Measurements from ENCODE around the gene SPSB1.

Gene SPSB1

GRCh38 chr1:9319789-9320519 is 27.3 kb downstream of the SPSB1 start:
- no peak for DNase-seq (ENCODE audit: low read depth)

- DNase-seq (ENCODE audit: low read depth) = no peak
These were observed 28.1 kb downstream of the SPSB1 start for GRCh38 chr1:9320520-9321479.

- DNase-seq (ENCODE audit: low read depth) = no peak
These were observed 28.8 kb downstream of the SPSB1 start for GRCh38 chr1:9321480-9321849.

- no peak for DNase-seq (ENCODE audit: low read depth)
These were observed 29.4 kb downstream of the SPSB1 start for GRCh38 chr1:9321986-9322660.

GRCh38 chr1:9322661-9323244 is 30.1 kb downstream of the SPSB1 start:
- DNase-seq (ENCODE audit: low read depth) = no peak

GRCh38 chr1:9324246-9325096 is 31.8 kb downstream of the SPSB1 start:
- DNase-seq (ENCODE audit: low read depth) = no peak

- no peak for DNase-seq (ENCODE audit: low read depth)
These were observed 33.9 kb downstream of the SPSB1 start for GRCh38 chr1:9326596-9326995.

- no peak for DNase-seq (ENCODE audit: low read depth)
These were observed 35.5 kb downstream of the SPSB1 start for GRCh38 chr1:9328201-9328600.

GRCh38 chr1:9328715-9329114 is 36.0 kb downstream of the SPSB1 start:
- no peak for DNase-seq (ENCODE audit: low read depth)

- DNase-seq (ENCODE audit: low read depth) = no peak
These were observed 38.3 kb downstream of the SPSB1 start for GRCh38 chr1:9331016-9331415.

- no peak for DNase-seq (ENCODE audit: low read depth)
These were observed 39.1 kb downstream of the SPSB1 start for GRCh38 chr1:9331558-9332346.

GRCh38 chr1:9332513-9333143 is 39.9 kb downstream of the SPSB1 start:
- no peak for DNase-seq (ENCODE audit: low read depth)

GRCh38 chr1:9338397-9339246 is 45.9 kb downstream of the SPSB1 start:
- no peak for DNase-seq (ENCODE audit: low read depth)

GRCh38 chr1:9340172-9340854 is 47.6 kb downstream of the SPSB1 start:
- no peak for DNase-seq (ENCODE audit: low read depth)

GRCh38 chr1:9340864-9341263 is 48.2 kb downstream of the SPSB1 start:
- no peak for DNase-seq (ENCODE audit: low read depth)

- no peak for DNase-seq (ENCODE audit: low read depth)
These were observed 48.7 kb downstream of the SPSB1 start for GRCh38 chr1:9341301-9341845.

- DNase-seq (ENCODE audit: low read depth) = no peak
These were observed 50.6 kb downstream of the SPSB1 start for GRCh38 chr1:9343269-9343668.

Data from GM04504 (cell line).